ENCODE results near the gene TTR.

TTR gene

GRCh38 chr18:31566576-31567306 is 24.9 kb upstream of the TTR start:
- DNase-seq: no peak
- H3K27ac Mint-ChIP-seq: no peak overlapping the region
- no peaks in the 10 kb centered on the region for H3K36me3 Mint-ChIP-seq (ENCODE audit: insufficient read depth)

GRCh38 chr18:31572368-31572767 is 19.3 kb upstream of the TTR start:
- no peaks in the 10 kb centered on the region for H3K9me3 Mint-ChIP-seq
- H3K27ac Mint-ChIP-seq: no peak overlapping the region
- H3K4me3 Mint-ChIP-seq: no peak overlapping the region
- no peaks in the 10 kb centered on the region for H3K27me3 Mint-ChIP-seq
- no peaks in the 10 kb centered on the region for H3K4me1 Mint-ChIP-seq (ENCODE audit: low read depth in 2 of 2)
- ATAC-seq (replicated peaks) (no peak), DNase-seq (no peak)
- no peaks in the 10 kb centered on the region for H3K36me3 Mint-ChIP-seq (ENCODE audit: insufficient read depth)

More at GRCh38 chr18:31566576-31567306, 24.9 kb upstream of the TTR start:
- ATAC-seq (replicated peaks): no peak
- H3K9me3 Mint-ChIP-seq: no peaks in the 10 kb centered on the region
- no peaks in the 10 kb centered on the region for H3K4me1 Mint-ChIP-seq (ENCODE audit: low read depth in 2 of 2)
- H3K27me3 Mint-ChIP-seq: peaks cover 6 to 8% of the 10 kb centered on the region in 2 donors
- H3K4me3 Mint-ChIP-seq: no peak overlapping the region

GRCh38 chr18:31573051-31573450 is 18.6 kb upstream of the TTR start:
- H3K9me3 Mint-ChIP-seq: no peaks in the 10 kb centered on the region
- no peaks in the 10 kb centered on the region for H3K36me3 Mint-ChIP-seq (ENCODE audit: insufficient read depth)
- H3K4me1 Mint-ChIP-seq (ENCODE audit: low read depth in 2 of 2): no peaks in the 10 kb centered on the region
- no peak overlapping the region for H3K27ac Mint-ChIP-seq
- no peaks in the 10 kb centered on the region for H3K27me3 Mint-ChIP-seq
- no peak overlapping the region for H3K4me3 Mint-ChIP-seq
- DNase-seq (no peak), ATAC-seq (replicated peaks) (no peak)

- no peak overlapping the region for H3K4me3 Mint-ChIP-seq
These were observed 17.3 kb upstream of the TTR start for GRCh38 chr18:31574359-31574758.

GRCh38 chr18:31575515-31576257 is 16.0 kb upstream of the TTR start:
- H3K9me3 Mint-ChIP-seq: no peaks in the 10 kb centered on the region
- no peaks in the 10 kb centered on the region for H3K4me1 Mint-ChIP-seq (ENCODE audit: low read depth in 2 of 2)
- DNase-seq: no peak
- no peak for ATAC-seq (replicated peaks)
- H3K27ac Mint-ChIP-seq: no peak overlapping the region
- H3K36me3 Mint-ChIP-seq (ENCODE audit: insufficient read depth): no peaks in the 10 kb centered on the region
- H3K4me3 Mint-ChIP-seq: no peak overlapping the region
- no peaks in the 10 kb centered on the region for H3K27me3 Mint-ChIP-seq

More at GRCh38 chr18:31574359-31574758, 17.3 kb upstream of the TTR start:
- ATAC-seq (replicated peaks) (no peak), DNase-seq (no peak)
- no peaks in the 10 kb centered on the region for H3K27me3 Mint-ChIP-seq
- no peak overlapping the region for H3K27ac Mint-ChIP-seq
- no peaks in the 10 kb centered on the region for H3K4me1 Mint-ChIP-seq (ENCODE audit: low read depth in 2 of 2)
- no peaks in the 10 kb centered on the region for H3K36me3 Mint-ChIP-seq (ENCODE audit: insufficient read depth)
- no peaks in the 10 kb centered on the region for H3K9me3 Mint-ChIP-seq

GRCh38 chr18:31576670-31577069 is 15.0 kb upstream of the TTR start:
- no peaks in the 10 kb centered on the region for H3K9me3 Mint-ChIP-seq
- DNase-seq (no peak), ATAC-seq (replicated peaks) (no peak)
- no peaks in the 10 kb centered on the region for H3K27me3 Mint-ChIP-seq
- H3K4me1 Mint-ChIP-seq (ENCODE audit: low read depth in 2 of 2): no peaks in the 10 kb centered on the region
- H3K36me3 Mint-ChIP-seq (ENCODE audit: insufficient read depth): no peaks in the 10 kb centered on the region
- no peak overlapping the region for H3K27ac Mint-ChIP-seq
- H3K4me3 Mint-ChIP-seq: no peak overlapping the region

- Mint-ChIP-seq H3K9me3 (no peaks in the 10 kb centered on the region), H3K27me3 (no peaks in the 10 kb centered on the region), H3K4me1 (ENCODE audit: low read depth in 2 of 2) (no peaks in the 10 kb centered on the region), H3K36me3 (ENCODE audit: insufficient read depth) (no peaks in the 10 kb centered on the region), H3K27ac (no peak overlapping the region), H3K4me3 (no peak overlapping the region)
- ATAC-seq (replicated peaks) (no peak), DNase-seq (no peak)
These were observed 14.5 kb upstream of the TTR start for GRCh38 chr18:31577195-31577594.

GRCh38 chr18:31578126-31578525 is 13.6 kb upstream of the TTR start:
- DNase-seq (no peak), ATAC-seq (replicated peaks) (no peak)
- Mint-ChIP-seq H3K27ac (no peak overlapping the region), H3K9me3 (no peaks in the 10 kb centered on the region), H3K4me3 (no peak overlapping the region), H3K36me3 (ENCODE audit: insufficient read depth) (no peaks in the 10 kb centered on the region), H3K4me1 (ENCODE audit: low read depth in 2 of 2) (no peaks in the 10 kb centered on the region), H3K27me3 (no peaks in the 10 kb centered on the region)

GRCh38 chr18:31579375-31579774 is 12.3 kb upstream of the TTR start:
- no peaks in the 10 kb centered on the region for H3K4me1 Mint-ChIP-seq (ENCODE audit: low read depth in 2 of 2)
- no peak overlapping the region for H3K4me3 Mint-ChIP-seq
- ATAC-seq (replicated peaks) (no peak), DNase-seq (no peak)
- no peaks in the 10 kb centered on the region for H3K27me3 Mint-ChIP-seq
- no peak overlapping the region for H3K27ac Mint-ChIP-seq
- H3K36me3 Mint-ChIP-seq (ENCODE audit: insufficient read depth): no peaks in the 10 kb centered on the region
- no peaks in the 10 kb centered on the region for H3K9me3 Mint-ChIP-seq

- DNase-seq: no peak
- H3K27me3 Mint-ChIP-seq: no peaks in the 10 kb centered on the region
- no peak overlapping the region for H3K27ac Mint-ChIP-seq
These were observed 10.0 kb upstream of the TTR start for GRCh38 chr18:31581498-31582197.

GRCh38 chr18:31583185-31583854 is 8.4 kb upstream of the TTR start:
- ATAC-seq (replicated peaks) (no peak), DNase-seq (no peak)
- Mint-ChIP-seq H3K27ac (no peak overlapping the region), H3K4me1 (ENCODE audit: low read depth in 2 of 2) (no peaks in the 10 kb centered on the region), H3K9me3 (peaks cover 0 to 2% of the 10 kb centered on the region in 2 donors), H3K27me3 (no peaks in the 10 kb centered on the region), H3K36me3 (ENCODE audit: insufficient read depth) (no peaks in the 10 kb centered on the region), H3K4me3 (no peak overlapping the region)

More at GRCh38 chr18:31581498-31582197, 10.0 kb upstream of the TTR start:
- Mint-ChIP-seq H3K9me3 (no peaks in the 10 kb centered on the region), H3K36me3 (ENCODE audit: insufficient read depth) (no peaks in the 10 kb centered on the region), H3K4me1 (ENCODE audit: low read depth in 2 of 2) (no peaks in the 10 kb centered on the region), H3K4me3 (no peak overlapping the region)
- no peak for ATAC-seq (replicated peaks)

GRCh38 chr18:31585991-31586390 is 5.7 kb upstream of the TTR start:
- Mint-ChIP-seq H3K27me3 (peaks cover 7 to 8% of the 10 kb centered on the region in 2 donors), H3K4me1 (ENCODE audit: low read depth in 2 of 2) (no peaks in the 10 kb centered on the region)
- no peak for ATAC-seq (replicated peaks)

GRCh38 chr18:31586616-31587015 is 5.1 kb upstream of the TTR start:
- Mint-ChIP-seq H3K36me3 (ENCODE audit: insufficient read depth) (no peaks in the 10 kb centered on the region), H3K4me1 (ENCODE audit: low read depth in 2 of 2) (no peaks in the 10 kb centered on the region)

More at GRCh38 chr18:31585991-31586390, 5.7 kb upstream of the TTR start:
- Mint-ChIP-seq H3K9me3 (peaks cover 0 to 5% of the 10 kb centered on the region in 2 donors), H3K4me3 (no peak overlapping the region), H3K36me3 (ENCODE audit: insufficient read depth) (no peaks in the 10 kb centered on the region), H3K27ac (no peak overlapping the region)
- no peak for DNase-seq

More at GRCh38 chr18:31586616-31587015, 5.1 kb upstream of the TTR start:
- no peak for DNase-seq
- no peak for ATAC-seq (replicated peaks)
- no peak overlapping the region for H3K27ac Mint-ChIP-seq
- H3K9me3 Mint-ChIP-seq: peaks cover 0 to 5% of the 10 kb centered on the region in 2 donors
- peaks cover 9% of the 10 kb centered on the region in 2 donors for H3K27me3 Mint-ChIP-seq
- H3K4me3 Mint-ChIP-seq: no peak overlapping the region
